CD4-positive, alpha-beta T cell (primary cell): Measurements from ENCODE around the gene NPSR1. TPM values are rescaled to one million over a fixed set of nuclear protein-coding genes. Genes with fewer than 3 reads are reported as not detected.

Experiments
- ATAC-seq: fragments of 200-7000 bp; cut with Tn5 transposase; one replicate; pipeline ENCODE4 v1.10.0; 2022; ENCODE audit warnings: mild to moderate bottlenecking; ENCODE audit not compliant: poor library complexity
- CTCF ChIA-PET: fragments of 350-600 bp; sonication (Branson Sonifier 250); formaldehyde crosslinking; loops from one replicate; lab custom pipeline; 2021; ENCODE audit warnings: antibody characterized with exemption, inconsistent platforms; lab: Charles Lee
- POLR2A ChIA-PET: fragments of 350-600 bp; sonication (Branson Sonifier 250); formaldehyde crosslinking; loops from one replicate; lab custom pipeline; 2021; ENCODE audit warnings: antibody characterized with exemption, inconsistent platforms; lab: Charles Lee
- DNase-seq, 14 experiments: peaks; one replicate each; pipeline ENCODE4 v3.0.0-alpha.2; 2013 to 2020; ENCODE audit warnings: mixed read lengths in 2 of 14
- H3K27ac ChIP-seq, 2 donors: one replicate each; pipeline versions ENCODE4 v1.5.1 to v1.7.0; 2013; ENCODE audit warnings: low read length in 2 of 2, low read depth in 1 of 2, mild to moderate bottlenecking in 1 of 2
- H3K27me3 ChIP-seq, 2 experiments: 1 replicate in 1 of 2; 2 replicates in 1 of 2; pipeline versions ENCODE4 v1.6.1 to v1.7.0; 2013; ENCODE audit warnings: low read length in 2 of 2, control low read depth in 1 of 2, mild to moderate bottlenecking in 1 of 2, moderate library complexity in 1 of 2; ENCODE audit not compliant: insufficient read depth in 2 of 2, control insufficient read depth in 1 of 2
- H3K36me3 ChIP-seq: one replicate; pipeline ENCODE4 v1.6.1; 2013; ENCODE audit warnings: low read length, control low read depth; ENCODE audit not compliant: insufficient read depth
- H3K4me1 ChIP-seq: one replicate; pipeline ENCODE4 v1.6.1; 2013; ENCODE audit warnings: low read length, control low read depth; ENCODE audit not compliant: insufficient read depth
- H3K4me3 ChIP-seq: one replicate; pipeline ENCODE4 v1.5.1; 2013; ENCODE audit warnings: mild to moderate bottlenecking, low read length, moderate library complexity
- H3K9me3 ChIP-seq, 2 experiments: 1 replicate in 1 of 2; 2 replicates in 1 of 2; pipeline versions ENCODE4 v1.6.1 to v1.7.0; 2013; ENCODE audit warnings: low read length in 2 of 2, mild to moderate bottlenecking in 2 of 2, control low read depth in 1 of 2, moderate library complexity in 1 of 2; ENCODE audit not compliant: control insufficient read depth in 1 of 2, insufficient read depth in 1 of 2
- H3K27ac Mint-ChIP-seq: one replicate; pipeline ENCODE4 v1.8.0; 2020; ENCODE audit warnings: mixed read lengths
- H3K27me3 Mint-ChIP-seq: one replicate; pipeline ENCODE4 v1.8.0; 2021; ENCODE audit warnings: mixed read lengths
- H3K36me3 Mint-ChIP-seq: one replicate; pipeline ENCODE4 v1.8.0; 2021; ENCODE audit warnings: low read depth, mixed read lengths
- H3K4me1 Mint-ChIP-seq: one replicate; pipeline ENCODE4 v1.8.0; 2021; ENCODE audit warnings: low read depth, mixed read lengths
- H3K4me3 Mint-ChIP-seq: one replicate; pipeline ENCODE4 v1.8.0; 2020; ENCODE audit warnings: mild to moderate bottlenecking, mixed read lengths
- H3K9me3 Mint-ChIP-seq: one replicate; pipeline ENCODE4 v1.8.0; 2020; ENCODE audit warnings: mixed read lengths
- CTCF ChIP-seq: fragments of 200-600 bp; IDR thresholded peaks from one replicate; pipeline ENCODE4 v1.8.0; 2022; ENCODE audit warnings: antibody characterized with exemption, mild to moderate bottlenecking
- intact Hi-C, 2 experiments: fragments of 100-400 bp; cut with DNase I in 1 of 2; cut with micrococcal nuclease in 1 of 2; formaldehyde crosslinking; loops; one replicate each; pipeline versions ENCODE4 v1.15.1 to v1.9.0; 2023 to 2025; cut with DNase I, micrococcal nuclease
- total RNA-seq, 174 experiments: library from RNA in 2 of 174; stranded (reverse) in 2 of 174; gene quantifications; one replicate each; pipeline ENCODE4 v1.2.3 and lab custom pipeline; 2021 to 2026

NPSR1 gene
- total RNA-seq, 2 experiments from 2014 or later: not detected

GRCh38 chr7:34839645-34840044, 181.6 kb downstream of the NPSR1 start:
- Histone ChIP-seq H3K36me3 (no peaks in the 10 kb centered on the region), H3K4me3 (no peak overlapping the region), H3K27ac (no peak overlapping the region), H3K27me3 (peaks cover 0 to 2% of the 10 kb centered on the region in 2 experiments), H3K4me1 (no peaks in the 10 kb centered on the region), H3K9me3 (no peaks in the 10 kb centered on the region)
- ChIA-PET CTCF (no interaction called here), POLR2A (no interaction called here)
- DNase-seq (no peak), ATAC-seq (no peak)
- no peak for TF ChIP-seq CTCF
- peaks cover 28% of the 10 kb centered on the region for H3K27me3 Mint-ChIP-seq
- H3K9me3 Mint-ChIP-seq: no peaks in the 10 kb centered on the region
- no peaks in the 10 kb centered on the region for H3K4me1 Mint-ChIP-seq
- H3K4me3 Mint-ChIP-seq: no peak overlapping the region
- no peak overlapping the region for H3K27ac Mint-ChIP-seq
- intact Hi-C loops: no loop called here
- no peaks in the 10 kb centered on the region for H3K36me3 Mint-ChIP-seq

- H3K4me3 Mint-ChIP-seq: no peak overlapping the region
- no peaks in the 10 kb centered on the region for H3K36me3 Mint-ChIP-seq
Measured at GRCh38 chr7:34840176-34840785, 182.3 kb downstream of the NPSR1 start.

GRCh38 chr7:34841326-34841725, 183.3 kb downstream of the NPSR1 start:
- Histone ChIP-seq H3K4me3 (no peak overlapping the region), H3K4me1 (no peaks in the 10 kb centered on the region), H3K27ac (no peak overlapping the region), H3K27me3 (peaks cover 0 to 2% of the 10 kb centered on the region in 2 experiments), H3K9me3 (no peaks in the 10 kb centered on the region), H3K36me3 (no peaks in the 10 kb centered on the region)
- no peaks in the 10 kb centered on the region for H3K36me3 Mint-ChIP-seq
- H3K27ac Mint-ChIP-seq: no peak overlapping the region
- DNase-seq (no peak), ATAC-seq (no peak)
- intact Hi-C loops: no loop called here
- ChIA-PET POLR2A (no interaction called here), CTCF (no interaction called here)
- no peak for TF ChIP-seq CTCF
- peaks cover 23% of the 10 kb centered on the region for H3K27me3 Mint-ChIP-seq
- no peaks in the 10 kb centered on the region for H3K9me3 Mint-ChIP-seq
- H3K4me3 Mint-ChIP-seq: no peak overlapping the region
- H3K4me1 Mint-ChIP-seq: no peaks in the 10 kb centered on the region

More at GRCh38 chr7:34840176-34840785, 182.3 kb downstream of the NPSR1 start:
- DNase-seq: no peak
- TF ChIP-seq CTCF: no peak
- no peak for ATAC-seq
- H3K27ac Mint-ChIP-seq: no peak overlapping the region
- ChIA-PET POLR2A (no interaction called here), CTCF (no interaction called here)
- no peaks in the 10 kb centered on the region for H3K36me3 ChIP-seq
- peaks cover 24% of the 10 kb centered on the region for H3K27me3 Mint-ChIP-seq
- H3K27me3 ChIP-seq: peaks cover 0 to 2% of the 10 kb centered on the region in 2 experiments
- H3K4me1 Mint-ChIP-seq: no peaks in the 10 kb centered on the region
- no peaks in the 10 kb centered on the region for H3K9me3 ChIP-seq
- H3K27ac ChIP-seq: no peak overlapping the region
- no peaks in the 10 kb centered on the region for H3K4me1 ChIP-seq
- no peaks in the 10 kb centered on the region for H3K9me3 Mint-ChIP-seq
- no peak overlapping the region for H3K4me3 ChIP-seq
- intact Hi-C loops: no loop called here
